Heart left ventricle (tissue), 13 donors: Measurements from ENCODE around the gene TMEM150A.
"Not testable (repeated sequence)": the region's sequence is repeated elsewhere in the genome, so short reads cannot be mapped to it uniquely, and the experiment has no call there.

Experiments
- POLR2A ChIP-seq, 2 donors: fragments of 450-650 bp; IDR thresholded peaks; one replicate each; pipeline ENCODE4 v1.6.1; 2017; ENCODE audit warnings: antibody characterized with exemption in 2 of 2, mild to moderate bottlenecking in 2 of 2, moderate library complexity in 2 of 2
- TF ChIP-seq, protein P1 (sequence below), 12 donors: fragments of 200-600 bp; sonication (generic) in 4 of 12; IDR thresholded peaks; one replicate each; pipeline versions ENCODE4 v1.5.0 to v1.8.0; 2018 to 2022; ENCODE audit warnings: antibody characterized with exemption in 12 of 12, mild to moderate bottlenecking in 5 of 12
- donor health status: ischemic (EF 13 %, LVEDD 7.1; RV severe dilation, severe dysfunction).
- donor health status: DM: no; HTN: yes; CAD: no.
- donor health status: DM: no; HTN: no; CAD: no.
- donor health status: ischemic (EF 25% LVEDD 6.9; RV normal size, moderate dysfunction).
- donor health status: ischemic (EF 25% LVEDD 5.7; RV mildly dilated, moderate dysfunction).
- donor health status: ischemic (EF 35%, LVEDD 5.7; RV mildly dilated, moderate dysfunction).
- donor health status: nonischemic (EF 11% LVEDD 7.7; RV severe dilation, severe dysfunction).
- donor health status: DM: yes; HTN: yes; CAD: no.
- donor health status: PGD.
- donor health status: ischemic (EF 29% LVEDD 5.4; RV normal size, mild dysfunction).
- donor health status: nonischemic (EF 23%, LVEDD 6.1; RV moderate dilation, normal function).

DNA sequence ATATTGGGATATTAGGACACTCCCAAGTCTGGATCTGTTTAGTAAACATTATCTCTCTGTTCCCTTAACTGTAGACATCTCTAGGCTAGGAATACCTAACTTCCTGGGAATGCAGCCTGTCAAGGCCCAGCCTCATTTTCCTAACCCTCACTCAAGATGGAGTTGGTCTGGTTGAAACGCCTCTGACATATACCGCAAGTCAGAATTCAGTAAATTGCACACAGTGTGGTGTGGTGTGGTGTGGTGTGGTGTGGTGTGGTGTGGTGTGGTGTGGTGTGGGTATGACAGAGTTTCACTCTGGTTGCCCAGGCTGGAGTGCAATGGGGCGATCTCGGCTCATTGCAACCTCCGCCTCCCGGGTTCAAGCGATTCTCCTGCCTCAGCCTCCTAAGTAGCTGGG is 12.3 kb upstream of the TMEM150A start:
- TF ChIP-seq, protein P1, sequence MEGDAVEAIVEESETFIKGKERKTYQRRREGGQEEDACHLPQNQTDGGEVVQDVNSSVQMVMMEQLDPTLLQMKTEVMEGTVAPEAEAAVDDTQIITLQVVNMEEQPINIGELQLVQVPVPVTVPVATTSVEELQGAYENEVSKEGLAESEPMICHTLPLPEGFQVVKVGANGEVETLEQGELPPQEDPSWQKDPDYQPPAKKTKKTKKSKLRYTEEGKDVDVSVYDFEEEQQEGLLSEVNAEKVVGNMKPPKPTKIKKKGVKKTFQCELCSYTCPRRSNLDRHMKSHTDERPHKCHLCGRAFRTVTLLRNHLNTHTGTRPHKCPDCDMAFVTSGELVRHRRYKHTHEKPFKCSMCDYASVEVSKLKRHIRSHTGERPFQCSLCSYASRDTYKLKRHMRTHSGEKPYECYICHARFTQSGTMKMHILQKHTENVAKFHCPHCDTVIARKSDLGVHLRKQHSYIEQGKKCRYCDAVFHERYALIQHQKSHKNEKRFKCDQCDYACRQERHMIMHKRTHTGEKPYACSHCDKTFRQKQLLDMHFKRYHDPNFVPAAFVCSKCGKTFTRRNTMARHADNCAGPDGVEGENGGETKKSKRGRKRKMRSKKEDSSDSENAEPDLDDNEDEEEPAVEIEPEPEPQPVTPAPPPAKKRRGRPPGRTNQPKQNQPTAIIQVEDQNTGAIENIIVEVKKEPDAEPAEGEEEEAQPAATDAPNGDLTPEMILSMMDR (IDR thresholded peaks at IDR 0.05) = not testable (repeated sequence)
- TF ChIP-seq POLR2A (IDR thresholded peaks at IDR 0.05) = not testable (repeated sequence)
